ENCODE results near the gene SUGT1.
A peak's percentile ranks its signal among the peaks of the same experiment; 100 is the strongest.

The SUGT1 gene

DNA sequence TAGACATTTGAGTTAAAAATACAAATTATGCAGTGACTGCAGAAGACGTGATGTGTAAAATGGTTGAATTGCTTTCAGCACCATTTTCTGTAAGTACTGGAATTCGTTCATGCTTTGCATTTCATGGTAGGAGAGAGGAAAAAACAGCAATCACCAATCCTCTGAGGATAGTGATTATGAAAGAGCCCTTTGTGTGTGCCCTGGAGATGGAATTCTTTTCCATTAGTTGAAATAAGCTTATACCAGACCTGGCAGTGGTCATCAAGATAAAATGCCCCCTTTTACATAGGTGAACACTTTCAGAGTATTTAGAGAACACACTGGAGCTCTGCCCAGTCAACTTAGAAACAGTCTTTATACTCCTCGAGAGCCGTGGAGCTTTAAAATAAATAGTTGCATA is 85.3 kb downstream of the SUGT1 start:
- DNase-seq (ENCODE audit: low spot score): no peak

DNA sequence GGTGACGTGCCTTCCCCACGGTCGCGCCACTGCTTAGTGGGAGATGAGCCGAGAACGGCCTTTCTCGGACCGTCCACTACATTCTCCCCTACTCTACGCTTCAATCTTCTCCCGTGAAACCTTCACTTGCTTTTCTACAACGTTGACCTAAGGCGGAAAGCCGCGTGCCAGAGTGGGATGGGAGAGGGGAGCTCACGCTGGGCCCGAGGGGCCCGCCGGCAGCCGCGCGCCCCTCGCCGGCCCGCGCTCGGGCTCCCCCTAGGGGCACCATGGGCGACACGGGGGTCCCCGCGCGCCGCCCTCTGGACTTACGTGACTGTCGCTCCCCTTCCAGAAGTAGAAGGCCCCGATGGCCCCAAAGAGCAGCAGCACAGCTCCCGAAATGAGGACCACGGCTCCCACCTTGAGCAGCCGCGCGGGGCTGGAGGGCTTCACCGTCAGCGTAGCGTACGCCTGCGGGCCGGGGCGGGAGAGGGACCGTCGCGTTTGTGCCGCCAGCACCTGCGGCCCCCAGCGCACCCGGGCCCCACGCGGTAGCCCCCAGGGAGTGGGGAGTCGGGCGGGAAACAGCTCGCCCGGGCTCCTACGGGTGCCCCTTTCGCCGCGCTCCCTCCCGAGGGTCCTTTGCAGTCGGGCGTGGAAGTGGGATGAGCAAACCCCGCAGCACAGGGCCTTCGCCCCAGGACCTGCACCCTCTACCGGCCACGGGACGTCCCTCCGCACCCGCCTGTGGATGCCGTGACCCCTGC is 86.3 kb downstream of the SUGT1 start:
- DNase-seq (ENCODE audit: low spot score): no peak

DNA sequence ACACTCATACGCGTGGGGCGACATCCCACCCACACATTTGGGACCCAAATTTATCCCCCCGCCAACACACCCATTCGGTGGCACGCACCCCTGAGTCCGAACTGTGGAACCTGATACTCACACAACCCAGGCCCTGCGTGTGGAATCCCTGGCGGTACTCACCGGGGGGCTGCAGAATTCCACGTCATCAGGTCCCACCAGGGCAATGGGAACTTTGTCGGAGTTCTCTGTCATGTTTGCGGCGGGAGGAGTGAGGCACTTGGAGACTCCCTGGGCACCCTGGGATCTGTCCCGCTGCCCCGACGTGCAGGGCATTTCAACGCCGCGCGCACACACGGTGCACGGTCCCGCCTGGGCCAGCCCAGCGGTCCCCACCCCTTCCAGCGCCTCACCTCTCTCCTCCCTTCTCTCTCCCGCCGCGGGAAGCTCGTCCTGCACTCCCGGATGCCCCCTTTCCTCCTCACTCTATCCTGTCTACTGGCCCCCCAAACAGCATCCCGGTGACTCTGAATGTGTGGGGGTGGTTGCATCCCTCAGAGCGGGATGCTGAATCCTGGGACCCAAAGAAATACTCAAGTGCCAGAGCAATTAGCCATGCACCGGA is 86.9 kb downstream of the SUGT1 start, which contains the start of gene CNMD:
Gene CNMD, minus strand, starts transcription at position 353 of the 604 bp plus-strand sequence. Its CDS starts 119 bp downstream, at position 234.
- DNase-seq (ENCODE audit: low spot score): no peak

DNA sequence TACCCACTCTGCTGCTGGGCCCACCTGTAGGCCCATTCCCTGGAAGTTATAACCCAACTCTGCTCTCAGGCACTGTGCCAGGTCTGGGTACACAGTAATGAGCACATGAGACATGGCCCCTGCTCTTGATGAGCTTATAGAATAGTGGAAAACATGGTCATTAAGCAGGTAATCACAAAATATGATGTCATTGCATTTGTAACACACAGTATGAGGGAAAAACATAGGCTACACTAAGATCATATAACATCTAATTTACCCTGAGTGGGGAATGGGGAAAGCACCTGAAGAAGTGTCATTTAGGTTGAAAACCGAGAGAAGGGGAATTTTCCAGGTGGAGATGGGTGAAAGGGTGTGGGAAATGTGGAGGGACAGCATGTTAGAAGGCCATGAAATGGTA is 90.9 kb downstream of the SUGT1 start:
- DNase-seq (ENCODE audit: low spot score): no peak

DNA sequence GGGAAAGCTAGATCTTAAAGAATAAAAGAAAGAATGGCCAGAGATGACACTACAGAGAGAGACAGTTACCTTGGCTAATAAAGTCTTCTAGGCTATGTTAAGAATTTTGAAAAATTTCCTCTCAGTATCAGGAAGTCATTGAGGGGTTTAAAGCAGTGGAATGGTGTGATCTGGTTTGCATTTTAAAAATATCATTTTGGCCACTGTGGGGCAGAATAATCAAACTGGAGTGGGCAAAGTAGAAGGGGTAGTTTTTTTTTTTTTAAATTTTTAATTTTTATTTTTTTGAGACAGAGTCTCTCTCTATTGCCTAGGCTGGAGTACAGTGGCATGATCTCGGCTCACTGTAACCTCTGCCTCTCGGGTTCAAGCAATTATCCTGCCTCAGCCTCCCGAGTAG is 91.4 kb downstream of the SUGT1 start:
- DNase-seq (ENCODE audit: low spot score): peak; percentile 17

DNA sequence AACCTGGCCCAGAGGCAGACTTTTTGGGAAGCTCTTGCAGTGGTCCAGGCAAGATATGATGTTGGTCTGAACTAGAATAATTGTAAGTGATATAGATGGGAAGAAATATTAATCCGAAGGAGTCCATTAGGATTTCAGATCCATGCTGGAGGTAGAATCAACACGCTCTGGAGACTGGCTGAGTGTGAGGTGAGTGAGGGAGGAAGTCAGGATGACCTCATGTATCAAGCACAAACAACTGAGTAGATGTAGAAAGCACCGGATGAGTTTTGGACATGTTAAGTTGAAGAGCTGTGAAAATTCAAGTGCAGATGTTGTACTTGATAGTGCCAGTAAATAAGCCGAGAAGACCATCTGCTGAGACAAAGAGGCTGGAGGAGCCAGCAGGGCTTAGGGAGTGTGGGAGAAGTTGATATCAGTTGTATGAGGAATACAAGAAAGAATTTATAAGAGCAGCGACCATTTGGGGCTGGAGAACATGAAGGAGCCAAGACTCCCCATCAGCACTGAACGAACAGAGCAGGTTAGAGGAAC is 92.3 kb downstream of the SUGT1 start:
- no peak for DNase-seq (ENCODE audit: low spot score)

DNA sequence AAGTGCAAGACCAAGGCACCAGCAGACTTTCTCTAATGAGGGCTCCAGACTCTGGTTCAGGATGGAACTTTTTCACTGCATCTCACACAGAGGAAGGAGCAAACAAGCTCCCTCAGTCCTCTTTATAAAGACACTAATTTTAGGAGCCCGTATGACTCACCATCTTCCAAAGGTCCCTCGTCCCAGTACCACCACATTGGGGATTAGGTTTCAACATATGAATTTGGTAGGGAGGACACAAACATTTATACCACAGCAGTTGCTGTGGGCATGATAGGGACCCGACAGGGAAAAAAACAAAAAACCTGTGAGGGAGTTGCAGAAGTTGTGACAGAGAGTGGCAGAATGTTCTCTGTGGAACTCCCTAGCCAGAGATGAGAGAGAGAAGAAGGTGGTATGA is 93.5 kb downstream of the SUGT1 start:
- DNase-seq (ENCODE audit: low spot score): no peak

DNA sequence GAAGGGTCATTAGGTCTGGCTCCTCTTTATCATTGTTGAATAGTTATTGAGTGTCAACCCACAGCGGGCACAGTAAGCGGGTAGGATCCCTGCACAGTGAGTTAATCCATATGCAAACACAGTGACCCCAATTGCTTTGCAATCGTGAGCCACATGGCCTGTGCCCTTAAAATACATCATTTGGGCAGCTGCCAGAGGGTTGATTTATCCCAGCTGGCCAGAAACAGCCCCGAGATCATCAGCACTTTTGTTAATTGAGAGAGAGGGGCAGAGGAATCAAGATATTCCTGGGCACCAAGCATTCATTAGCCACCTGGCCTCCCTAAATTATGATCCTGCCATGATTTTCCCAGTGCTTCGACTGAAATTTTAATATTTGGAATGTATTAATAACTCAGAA is 96.8 kb downstream of the SUGT1 start:
- no peak for DNase-seq (ENCODE audit: low spot score)

Data from NAMALWA (cell line).